ENCODE data around the gene GRAMD1B.

DNA sequence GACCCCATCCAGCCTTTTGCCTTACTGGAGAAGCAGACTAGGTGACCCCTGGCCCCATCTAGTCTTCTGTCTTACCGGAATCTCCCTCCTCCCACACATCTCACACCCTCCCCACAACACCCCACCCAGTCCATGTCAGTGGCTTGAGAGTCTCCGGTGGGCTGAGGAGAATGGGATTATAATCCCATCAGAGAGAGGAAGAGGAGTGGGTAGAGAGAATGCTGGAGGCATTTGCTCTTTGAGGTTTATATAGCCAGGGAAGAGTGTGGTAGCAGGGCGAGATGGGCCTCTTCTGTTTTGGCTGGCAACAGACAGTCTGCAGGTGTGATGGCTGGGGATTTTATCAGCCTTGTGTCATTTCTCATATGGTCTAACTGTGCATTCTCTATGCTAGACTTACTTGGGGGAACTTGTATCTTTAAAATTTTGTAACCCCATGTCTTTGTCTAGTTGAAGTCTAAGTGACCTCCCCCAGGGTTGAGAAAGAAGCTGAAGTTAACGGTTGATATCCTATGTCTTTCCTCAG is 50.3 kb downstream of the GRAMD1B start:
- TF ChIP-seq, protein P1, sequence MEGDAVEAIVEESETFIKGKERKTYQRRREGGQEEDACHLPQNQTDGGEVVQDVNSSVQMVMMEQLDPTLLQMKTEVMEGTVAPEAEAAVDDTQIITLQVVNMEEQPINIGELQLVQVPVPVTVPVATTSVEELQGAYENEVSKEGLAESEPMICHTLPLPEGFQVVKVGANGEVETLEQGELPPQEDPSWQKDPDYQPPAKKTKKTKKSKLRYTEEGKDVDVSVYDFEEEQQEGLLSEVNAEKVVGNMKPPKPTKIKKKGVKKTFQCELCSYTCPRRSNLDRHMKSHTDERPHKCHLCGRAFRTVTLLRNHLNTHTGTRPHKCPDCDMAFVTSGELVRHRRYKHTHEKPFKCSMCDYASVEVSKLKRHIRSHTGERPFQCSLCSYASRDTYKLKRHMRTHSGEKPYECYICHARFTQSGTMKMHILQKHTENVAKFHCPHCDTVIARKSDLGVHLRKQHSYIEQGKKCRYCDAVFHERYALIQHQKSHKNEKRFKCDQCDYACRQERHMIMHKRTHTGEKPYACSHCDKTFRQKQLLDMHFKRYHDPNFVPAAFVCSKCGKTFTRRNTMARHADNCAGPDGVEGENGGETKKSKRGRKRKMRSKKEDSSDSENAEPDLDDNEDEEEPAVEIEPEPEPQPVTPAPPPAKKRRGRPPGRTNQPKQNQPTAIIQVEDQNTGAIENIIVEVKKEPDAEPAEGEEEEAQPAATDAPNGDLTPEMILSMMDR (IDR thresholded peaks at IDR 0.05) = no peak
- no peak for TF ChIP-seq POLR2A (IDR thresholded peaks at IDR 0.05)
